GM12864 (cell line): Measurements from ENCODE around the gene OR51M1.
"Not testable (repeated sequence)": the region's sequence is repeated elsewhere in the genome, so short reads cannot be mapped to it uniquely, and the experiment has no call there.

ENCODE experiments used
- DNase-seq: peaks from one replicate; pipeline ENCODE4 v3.0.0-alpha.2; 2011; ENCODE audit warnings: low read depth
- H3K4me3 ChIP-seq: 2 replicates; pipeline ENCODE4 v1.5.1; 2011; ENCODE audit warnings: mild to moderate bottlenecking, low read depth, low read length, control low read depth
- CTCF ChIP-seq: IDR thresholded peaks from 2 replicates; pipeline ENCODE4 v1.5.1; 2011; ENCODE audit warnings: low read depth, mild to moderate bottlenecking, moderate library complexity, low read length, control low read depth, inconsistent platforms; ENCODE audit errors: missing control alignments

OR51M1 gene

GRCh38 chr11:5383576-5383975 lies at the start of gene OR51M1:
Gene OR51M1 (plus strand): TSS chr11:5383812. CDS start chr11:5389399, 5,587 bp downstream.
- no peak for DNase-seq

GRCh38 chr11:5335170-5335569 lies 48.4 kb upstream of the OR51M1 start:
- no peak for DNase-seq
- no peak overlapping the region for H3K4me3 ChIP-seq
- TF ChIP-seq CTCF = no peak

More at GRCh38 chr11:5383576-5383975, at the start of gene OR51M1:
- no peak within 1 kb of the TSS for H3K4me3 ChIP-seq
- no peak for TF ChIP-seq CTCF

GRCh38 chr11:5336331-5336730 lies 47.3 kb upstream of the OR51M1 start:
- DNase-seq = no peak
- TF ChIP-seq CTCF = no peak
- H3K4me3 ChIP-seq = no peak overlapping the region

GRCh38 chr11:5337253-5337652 lies 46.4 kb upstream of the OR51M1 start:
- DNase-seq, H3K4me3 ChIP-seq: not testable (repeated sequence)

GRCh38 chr11:5339771-5340322 lies 43.8 kb upstream of the OR51M1 start:
- H3K4me3 ChIP-seq = no peak overlapping the region
- no peak for DNase-seq
- no peak for TF ChIP-seq CTCF

- H3K4me3 ChIP-seq = no peak within 1 kb of the TSS
- no peak for DNase-seq
- TF ChIP-seq CTCF = no peak
Observed at GRCh38 chr11:5343474-5344335, 39.9 kb upstream of the OR51M1 start, which contains the start of gene OR51B5. Gene OR51B5 (minus strand): TSS chr11:5343524. CDS start chr11:5343524, 0 bp downstream.

- no peak overlapping the region for H3K4me3 ChIP-seq
- no peak for DNase-seq
- TF ChIP-seq CTCF = no peak
Observed at GRCh38 chr11:5345831-5346230, 37.8 kb upstream of the OR51M1 start.
